ENCODE measurements around the gene UNC5B. TPM values are rescaled to one million over a fixed set of nuclear protein-coding genes. Genes with fewer than 3 reads are reported as not detected.
A peak's percentile ranks its signal among the peaks of the same experiment; 100 is the strongest.

UNC5B gene
- total RNA-seq, result 90.8 and 135 TPM in 2 replicates

GRCh38 chr10:71212318-71213126 lies at the start of gene UNC5B:
Gene UNC5B (plus strand): TSS chr10:71212570. CDS start chr10:71212986, 416 bp downstream.
- Histone ChIP-seq H4K20me1 (ENCODE audit: insufficient read depth, low read length) (peaks cover 11% of the 10 kb centered on the region), H3K27ac (ENCODE audit: low read depth, low read length) (peak within 1 kb of the TSS; percentile 66), H3K27me3 (ENCODE audit: insufficient read depth, low read length) (peaks cover 27% of the 10 kb centered on the region), H3K4me3 (ENCODE audit: insufficient read depth, low read length) (peak within 1 kb of the TSS; percentile 90), H3K4me1 (ENCODE audit: insufficient read depth, low read length) (peaks cover 35% of the 10 kb centered on the region), H2AFZ (ENCODE audit: low read length) (peak within 1 kb of the TSS; percentile 82), H3K9me3 (ENCODE audit: low read depth, low read length) (no peaks in the 10 kb centered on the region), H3K4me2 (ENCODE audit: insufficient read depth, low read length) (peak within 1 kb of the TSS; percentile 84), H3K36me3 (ENCODE audit: insufficient read depth, low read length) (no peaks in the 10 kb centered on the region), H3K79me2 (ENCODE audit: insufficient read depth, low read length) (peaks cover 37% of the 10 kb centered on the region)
- TF ChIP-seq, protein P1, sequence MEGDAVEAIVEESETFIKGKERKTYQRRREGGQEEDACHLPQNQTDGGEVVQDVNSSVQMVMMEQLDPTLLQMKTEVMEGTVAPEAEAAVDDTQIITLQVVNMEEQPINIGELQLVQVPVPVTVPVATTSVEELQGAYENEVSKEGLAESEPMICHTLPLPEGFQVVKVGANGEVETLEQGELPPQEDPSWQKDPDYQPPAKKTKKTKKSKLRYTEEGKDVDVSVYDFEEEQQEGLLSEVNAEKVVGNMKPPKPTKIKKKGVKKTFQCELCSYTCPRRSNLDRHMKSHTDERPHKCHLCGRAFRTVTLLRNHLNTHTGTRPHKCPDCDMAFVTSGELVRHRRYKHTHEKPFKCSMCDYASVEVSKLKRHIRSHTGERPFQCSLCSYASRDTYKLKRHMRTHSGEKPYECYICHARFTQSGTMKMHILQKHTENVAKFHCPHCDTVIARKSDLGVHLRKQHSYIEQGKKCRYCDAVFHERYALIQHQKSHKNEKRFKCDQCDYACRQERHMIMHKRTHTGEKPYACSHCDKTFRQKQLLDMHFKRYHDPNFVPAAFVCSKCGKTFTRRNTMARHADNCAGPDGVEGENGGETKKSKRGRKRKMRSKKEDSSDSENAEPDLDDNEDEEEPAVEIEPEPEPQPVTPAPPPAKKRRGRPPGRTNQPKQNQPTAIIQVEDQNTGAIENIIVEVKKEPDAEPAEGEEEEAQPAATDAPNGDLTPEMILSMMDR (IDR thresholded peaks at IDR 0.05; ENCODE audit: extremely low read depth, low read depth, low read length), result no peak
- DNase-seq (ENCODE audit: insufficient read length, low spot score, missing footprints), result peak; percentile 96

GRCh38 chr10:71173466-71173865 lies 38.9 kb upstream of the UNC5B start:
- Histone ChIP-seq H3K4me3 (ENCODE audit: insufficient read depth, low read length) (no peak overlapping the region), H2AFZ (ENCODE audit: low read length) (no peak overlapping the region), H3K27ac (ENCODE audit: low read depth, low read length) (no peak overlapping the region), H3K4me2 (ENCODE audit: insufficient read depth, low read length) (no peak overlapping the region), H3K36me3 (ENCODE audit: insufficient read depth, low read length) (no peaks in the 10 kb centered on the region), H3K27me3 (ENCODE audit: insufficient read depth, low read length) (peaks cover 72% of the 10 kb centered on the region), H3K9me3 (ENCODE audit: low read depth, low read length) (no peaks in the 10 kb centered on the region), H3K79me2 (ENCODE audit: insufficient read depth, low read length) (no peaks in the 10 kb centered on the region), H3K4me1 (ENCODE audit: insufficient read depth, low read length) (no peaks in the 10 kb centered on the region), H4K20me1 (ENCODE audit: insufficient read depth, low read length) (no peaks in the 10 kb centered on the region)
- no peak for DNase-seq (ENCODE audit: insufficient read length, low spot score, missing footprints)
- TF ChIP-seq, protein P1 (IDR thresholded peaks at IDR 0.05; ENCODE audit: extremely low read depth, low read depth, low read length), result no peak

DNA sequence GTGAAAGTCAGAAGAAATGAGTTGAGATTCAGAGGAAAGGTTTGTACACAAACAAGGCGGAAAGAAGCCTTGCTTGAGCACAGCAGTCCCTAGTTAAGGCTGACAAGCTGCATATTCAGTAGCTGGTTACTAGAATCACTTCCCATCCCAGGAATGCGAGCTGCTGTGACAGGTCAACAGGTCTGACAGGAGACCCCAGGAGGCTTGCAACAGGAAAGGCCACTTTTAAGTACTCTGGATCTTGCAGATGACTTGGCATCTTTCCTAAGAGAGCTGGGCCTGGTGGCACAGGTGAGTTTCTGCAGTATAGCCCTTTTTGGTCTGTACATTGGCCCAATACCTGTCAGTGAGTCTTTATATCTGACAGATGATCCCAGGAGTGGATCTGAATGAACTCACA lies 35.7 kb upstream of the UNC5B start:
- no peak for DNase-seq (ENCODE audit: insufficient read length, low spot score, missing footprints)
- no peak overlapping the region for H3K4me2 ChIP-seq (ENCODE audit: insufficient read depth, low read length)
- no peaks in the 10 kb centered on the region for H3K4me1 ChIP-seq (ENCODE audit: insufficient read depth, low read length)
- H2AFZ ChIP-seq (ENCODE audit: low read length), result no peak overlapping the region
- no peaks in the 10 kb centered on the region for H3K79me2 ChIP-seq (ENCODE audit: insufficient read depth, low read length)
- TF ChIP-seq, protein P1 (IDR thresholded peaks at IDR 0.05; ENCODE audit: extremely low read depth, low read depth, low read length), result no peak
- H3K27me3 ChIP-seq (ENCODE audit: insufficient read depth, low read length), result peaks cover 47% of the 10 kb centered on the region
- no peaks in the 10 kb centered on the region for H4K20me1 ChIP-seq (ENCODE audit: insufficient read depth, low read length)
- H3K36me3 ChIP-seq (ENCODE audit: insufficient read depth, low read length), result no peaks in the 10 kb centered on the region
- no peaks in the 10 kb centered on the region for H3K9me3 ChIP-seq (ENCODE audit: low read depth, low read length)
- H3K4me3 ChIP-seq (ENCODE audit: insufficient read depth, low read length), result no peak overlapping the region
- H3K27ac ChIP-seq (ENCODE audit: low read depth, low read length), result no peak overlapping the region

DNA sequence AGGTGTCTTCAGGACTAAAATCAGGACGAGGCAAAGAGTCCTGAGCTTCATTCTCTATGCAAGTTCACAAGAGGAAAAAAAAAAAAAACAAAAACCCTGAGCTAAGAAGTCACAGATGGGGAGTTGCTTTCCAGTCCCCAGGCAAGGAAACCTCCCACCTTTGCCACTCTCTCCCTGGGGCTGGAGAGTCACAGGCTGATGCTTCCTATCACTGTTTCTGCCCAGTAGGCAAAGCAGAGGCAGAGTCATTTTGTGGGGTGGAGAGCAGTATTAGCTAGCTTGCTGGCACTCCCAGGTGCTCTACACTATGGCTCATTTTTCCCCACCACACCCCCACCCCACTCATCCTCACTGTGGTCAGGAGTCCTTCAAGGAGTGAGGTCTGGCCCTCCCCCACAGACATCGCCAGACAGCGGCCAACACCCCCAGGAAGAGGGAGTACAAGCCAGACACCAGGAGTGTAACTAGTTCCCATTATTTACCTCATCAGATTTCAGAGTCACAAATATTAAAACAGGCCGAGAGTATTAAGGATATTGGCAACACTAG lies 34.6 kb upstream of the UNC5B start:
- H2AFZ ChIP-seq (ENCODE audit: low read length), result no peak overlapping the region
- H3K9me3 ChIP-seq (ENCODE audit: low read depth, low read length), result no peaks in the 10 kb centered on the region
- TF ChIP-seq, protein P1 (IDR thresholded peaks at IDR 0.05; ENCODE audit: extremely low read depth, low read depth, low read length), result no peak
- no peak for DNase-seq (ENCODE audit: insufficient read length, low spot score, missing footprints)
- H3K27ac ChIP-seq (ENCODE audit: low read depth, low read length), result no peak overlapping the region
- no peaks in the 10 kb centered on the region for H3K36me3 ChIP-seq (ENCODE audit: insufficient read depth, low read length)
- no peaks in the 10 kb centered on the region for H4K20me1 ChIP-seq (ENCODE audit: insufficient read depth, low read length)
- H3K27me3 ChIP-seq (ENCODE audit: insufficient read depth, low read length), result peaks cover 50% of the 10 kb centered on the region
- H3K79me2 ChIP-seq (ENCODE audit: insufficient read depth, low read length), result no peaks in the 10 kb centered on the region
- H3K4me1 ChIP-seq (ENCODE audit: insufficient read depth, low read length), result no peaks in the 10 kb centered on the region
- no peak overlapping the region for H3K4me3 ChIP-seq (ENCODE audit: insufficient read depth, low read length)
- no peak overlapping the region for H3K4me2 ChIP-seq (ENCODE audit: insufficient read depth, low read length)
